A204.1 (cell line): ENCODE measurements around the gene TIPIN.
A peak's percentile ranks its signal among the peaks of the same experiment; 100 is the strongest.
"Not testable (repeated sequence)": the region's sequence is repeated elsewhere in the genome, so short reads cannot be mapped to it uniquely, and the experiment has no call there.

Source experiments
- FAIRE-seq: peaks from 2 replicates; lab custom pipeline; 2012; peaks lifted over from hg19 to GRCh38; lab: Jason Lieb, UNC

TIPIN gene

DNA sequence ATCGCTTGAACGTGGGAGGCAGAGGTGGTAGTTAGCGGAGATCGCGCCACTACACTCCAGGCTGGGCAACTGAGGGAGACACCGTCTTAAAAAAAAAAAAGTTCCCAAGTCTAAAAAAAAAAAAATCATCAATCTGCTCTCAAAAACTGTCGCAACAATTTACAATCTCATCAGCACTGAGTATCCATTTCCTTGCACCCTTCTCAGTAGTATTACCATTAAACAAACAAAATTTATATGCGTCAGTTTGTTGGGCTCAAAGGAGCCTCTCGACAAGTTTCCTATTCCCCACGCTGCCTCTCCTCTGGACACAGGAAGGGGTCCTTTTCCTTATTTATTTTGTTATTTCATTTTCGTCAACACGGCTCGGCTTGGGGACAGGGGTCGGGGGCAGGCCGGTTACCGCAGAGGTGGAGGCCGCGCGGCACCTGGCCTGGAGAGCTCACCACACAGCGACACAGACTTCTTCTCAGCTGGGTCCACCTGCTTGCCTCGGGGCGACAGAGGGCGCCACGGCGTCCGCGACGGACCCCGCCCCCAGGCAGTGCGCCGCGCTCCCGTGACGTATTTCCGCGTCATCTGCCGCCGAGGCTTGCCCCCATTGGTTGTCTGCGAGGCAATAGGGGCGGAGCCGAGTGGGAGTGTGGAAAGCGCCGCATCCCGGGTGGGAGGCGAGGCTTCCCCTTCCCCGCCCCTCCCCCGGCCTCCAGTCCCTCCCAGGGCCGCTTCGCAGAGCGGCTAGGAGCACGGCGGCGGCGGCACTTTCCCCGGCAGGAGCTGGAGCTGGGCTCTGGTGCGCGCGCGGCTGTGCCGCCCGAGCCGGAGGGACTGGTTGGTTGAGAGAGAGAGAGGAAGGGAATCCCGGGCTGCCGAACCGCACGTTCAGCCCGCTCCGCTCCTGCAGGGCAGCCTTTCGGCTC is 30.0 kb upstream of the TIPIN start, which contains the start of gene MAP2K1:
TSS of gene MAP2K1 (plus strand) at position 709 of the 920 bp plus-strand sequence. CDS start 436 bp downstream, outside the sequence.
- peak; percentile 16 for FAIRE-seq

DNA sequence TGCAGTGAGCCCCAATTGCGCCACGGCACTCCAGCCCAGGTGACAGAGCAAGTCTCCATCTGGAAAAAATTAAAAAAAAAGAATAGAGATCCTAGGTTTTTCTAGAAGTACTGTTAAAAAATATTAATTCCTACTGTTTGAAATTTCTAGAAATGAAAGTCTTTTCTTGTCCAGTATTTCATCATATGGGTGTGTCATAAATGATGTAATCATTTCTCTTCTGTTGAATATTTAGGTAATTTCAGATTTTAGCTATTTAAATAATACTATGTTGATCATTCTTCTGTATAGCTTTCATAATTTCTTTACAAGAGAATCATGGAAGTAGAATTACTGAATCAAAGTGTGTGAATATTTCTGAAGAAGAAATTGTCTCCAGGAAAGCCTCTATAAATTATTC is 24.9 kb upstream of the TIPIN start:
- not testable (repeated sequence) for FAIRE-seq

DNA sequence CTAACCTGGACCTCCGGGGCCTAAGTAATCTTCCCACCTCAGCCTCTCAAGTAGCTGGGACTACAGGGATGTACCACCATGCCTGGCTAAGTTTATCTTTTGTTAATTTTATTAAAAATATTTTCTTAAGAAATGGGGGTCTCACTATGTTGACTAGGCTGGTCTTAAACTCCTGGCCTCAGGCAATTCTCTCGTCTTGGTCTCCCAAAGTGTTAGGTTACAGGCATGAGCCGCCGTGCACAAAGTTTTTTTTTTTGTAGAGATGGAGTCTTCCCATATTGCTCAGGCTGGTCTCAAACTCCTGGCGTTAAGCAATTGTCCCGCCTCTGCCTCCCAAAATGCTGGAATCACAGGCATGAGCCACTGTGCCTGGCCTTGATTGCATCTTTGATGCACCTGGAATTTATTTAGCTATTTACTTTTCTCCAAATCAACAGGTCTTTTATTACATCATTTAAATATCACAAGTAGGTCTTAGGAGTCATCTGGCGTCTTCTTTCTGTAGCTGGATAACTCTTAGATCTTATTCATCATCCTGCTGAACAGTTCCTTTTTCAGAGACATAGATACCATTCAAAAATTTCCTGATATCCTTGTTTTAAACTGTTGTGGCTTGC is 22.4 kb upstream of the TIPIN start:
- FAIRE-seq: no peak

DNA sequence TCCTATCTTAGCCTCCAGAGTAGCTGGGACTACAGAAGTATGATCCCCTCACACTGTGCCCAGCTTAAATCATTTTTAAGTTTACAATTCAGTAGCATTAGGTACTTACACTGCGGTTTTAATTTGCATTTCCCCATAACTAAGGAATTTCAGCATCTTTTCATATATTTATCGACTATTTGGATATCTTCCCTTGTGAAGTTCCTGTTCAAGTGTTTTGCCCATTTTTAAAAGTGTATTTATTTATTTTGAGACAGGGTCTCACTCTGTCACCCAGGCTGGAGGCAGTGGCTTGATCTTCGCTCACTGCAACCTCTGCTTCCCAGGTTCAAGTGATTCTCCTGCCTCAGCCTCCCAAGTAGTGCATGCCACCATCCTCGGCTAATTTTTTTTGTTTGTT is 17.7 kb upstream of the TIPIN start:
- FAIRE-seq: no peak

DNA sequence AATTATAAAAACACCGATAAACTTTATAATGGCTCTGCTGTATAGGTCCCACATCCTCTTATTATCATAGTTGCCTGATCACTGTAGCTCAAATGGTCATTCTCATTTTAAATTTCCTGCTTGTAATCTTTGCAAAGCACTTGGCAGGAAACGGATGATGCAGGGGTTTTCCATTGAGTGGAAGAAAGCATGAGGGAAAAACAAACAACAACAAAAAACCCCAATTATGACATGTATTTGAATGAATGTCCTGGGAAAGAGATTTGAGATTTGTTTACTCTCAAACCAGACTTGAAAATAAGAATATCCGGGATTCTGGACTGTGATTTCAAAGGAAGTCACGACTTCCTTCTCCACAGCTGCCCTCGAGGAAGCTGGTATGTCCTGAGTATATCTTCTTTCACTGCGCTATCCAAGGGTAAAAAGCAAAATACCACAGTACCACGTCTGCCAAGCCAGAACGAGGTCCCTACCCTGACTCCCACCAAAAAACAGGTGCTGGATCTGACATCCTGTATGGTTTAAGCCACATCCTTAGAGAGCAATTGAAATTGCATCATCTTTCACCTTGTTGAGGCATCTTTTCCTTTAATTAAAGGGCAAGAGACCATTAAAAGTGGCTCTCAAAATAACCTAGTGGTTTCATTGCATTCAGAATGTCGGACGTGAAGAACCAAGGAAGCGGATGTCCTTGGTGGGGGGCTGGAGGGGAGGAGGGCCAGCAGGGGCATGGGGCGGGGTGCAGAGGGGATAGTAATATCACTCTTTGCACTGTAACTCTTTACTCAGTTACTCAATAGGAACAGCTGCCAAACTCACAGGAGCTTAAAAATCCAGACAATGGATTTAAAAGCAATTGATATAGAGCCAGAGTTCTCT is 13.5 kb upstream of the TIPIN start:
- no peak for FAIRE-seq

DNA sequence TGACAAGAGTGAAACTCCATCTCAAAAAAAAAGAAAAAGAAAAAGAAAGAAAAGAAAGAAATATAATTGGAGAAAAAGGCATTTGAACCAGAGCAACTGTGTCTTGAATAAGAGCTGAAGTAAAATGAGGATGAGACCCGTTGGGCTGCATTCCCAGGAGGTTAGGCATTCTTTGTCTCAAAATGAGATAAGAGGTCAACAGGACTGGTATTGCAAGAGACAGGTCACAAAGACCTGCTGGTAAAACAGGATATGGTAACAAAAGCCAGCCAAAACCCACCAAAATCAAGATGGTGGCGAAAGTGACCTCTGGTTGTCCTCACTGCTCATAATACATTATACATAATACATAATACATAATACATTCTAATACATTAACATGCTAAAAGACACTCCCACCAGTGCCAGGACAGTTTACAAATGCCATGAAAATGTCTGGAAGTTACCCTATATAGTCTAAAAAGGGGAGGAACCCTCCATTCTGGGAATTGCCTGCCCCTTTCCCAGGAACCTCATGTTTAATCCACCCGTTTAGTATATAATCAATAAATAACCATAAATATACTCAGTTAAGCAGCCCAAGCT is 8.6 kb upstream of the TIPIN start:
- FAIRE-seq: no peak

DNA sequence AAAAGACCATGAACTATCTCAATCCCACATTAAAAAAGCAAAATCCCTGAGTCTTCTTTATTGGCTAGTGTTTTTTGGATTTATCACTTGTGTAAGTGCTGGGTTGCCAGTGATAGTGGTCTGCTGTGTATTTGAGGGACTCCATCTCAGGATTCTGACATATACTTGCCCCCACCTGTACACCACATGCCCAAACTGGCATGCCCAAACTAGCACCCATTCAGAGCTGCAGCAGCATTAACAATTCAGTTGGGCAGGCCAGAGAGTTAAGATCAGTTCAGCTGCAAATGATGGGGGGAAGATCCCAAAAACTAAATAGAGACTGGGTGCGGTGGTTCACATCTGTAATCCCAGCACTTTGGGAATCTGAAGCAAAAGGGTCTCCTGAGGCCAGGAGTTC is 6.3 kb upstream of the TIPIN start:
- no peak for FAIRE-seq

DNA sequence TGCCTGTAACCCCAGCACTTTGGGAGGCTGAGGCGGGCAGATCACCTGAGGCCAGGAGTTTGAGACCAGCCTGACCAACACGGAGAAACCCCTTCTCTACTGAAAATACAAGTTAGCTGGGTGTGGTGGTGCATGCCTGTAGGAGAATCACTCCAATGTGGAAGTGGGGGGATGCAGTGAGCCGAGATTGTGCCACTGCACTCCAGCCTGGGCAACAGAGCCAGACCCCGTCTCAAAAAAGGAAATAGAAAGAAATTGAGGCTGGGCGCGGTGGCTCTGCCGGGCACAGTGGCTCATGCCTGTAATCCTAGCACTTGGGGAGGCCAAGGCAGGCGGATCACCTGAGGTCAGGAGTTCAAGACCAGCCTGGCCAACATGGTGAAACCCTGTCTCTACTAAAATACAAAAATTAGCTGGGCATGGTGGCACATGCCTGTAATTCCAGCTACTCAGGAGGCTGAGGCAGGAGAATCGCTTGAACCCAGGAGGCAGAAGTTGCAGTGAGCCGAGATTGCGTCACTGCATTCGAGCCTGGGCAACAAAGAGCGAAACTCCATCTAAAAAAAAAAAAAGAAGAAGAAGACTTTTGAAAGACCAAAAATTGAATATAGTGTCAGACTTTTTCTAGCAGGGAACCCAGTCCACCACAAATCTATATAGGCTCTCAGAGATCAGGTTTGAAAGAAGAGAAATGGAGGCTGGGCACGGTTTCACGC is 5.4 kb upstream of the TIPIN start:
- FAIRE-seq: not testable (repeated sequence)

DNA sequence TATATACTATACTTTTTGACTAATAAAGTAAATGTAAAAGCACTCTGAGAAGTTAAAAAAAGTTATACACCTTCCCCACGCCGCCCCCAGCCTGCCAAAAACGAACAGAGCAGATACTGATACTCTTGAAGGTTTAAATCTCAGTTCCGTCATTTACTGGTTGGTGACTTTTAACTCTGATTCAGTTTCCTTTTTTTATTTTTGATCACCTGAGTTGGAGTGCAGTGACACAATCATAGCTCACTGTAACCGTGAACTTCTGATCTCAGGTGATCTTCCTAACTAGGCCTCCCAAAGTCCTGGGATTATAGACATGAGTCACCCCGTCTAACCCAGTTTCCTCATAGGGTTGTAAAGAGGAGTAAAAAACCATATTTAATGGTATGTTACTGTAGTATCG is 3.3 kb upstream of the TIPIN start:
- no peak for FAIRE-seq

DNA sequence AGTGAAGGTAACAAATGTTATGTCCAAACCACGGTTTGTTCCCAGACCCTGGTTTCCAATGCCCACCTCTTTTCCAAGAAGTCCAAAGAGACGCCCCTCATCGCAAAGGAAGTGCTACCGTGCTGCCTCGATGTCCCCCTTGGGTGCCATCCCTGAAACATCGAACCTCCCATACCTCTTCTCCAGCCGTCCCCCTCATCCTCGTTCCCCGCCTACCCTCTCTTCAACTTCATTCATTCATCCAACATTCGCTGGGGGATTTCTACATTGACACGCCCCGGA is 467 bp downstream of the TIPIN start:
- FAIRE-seq: no peak

DNA sequence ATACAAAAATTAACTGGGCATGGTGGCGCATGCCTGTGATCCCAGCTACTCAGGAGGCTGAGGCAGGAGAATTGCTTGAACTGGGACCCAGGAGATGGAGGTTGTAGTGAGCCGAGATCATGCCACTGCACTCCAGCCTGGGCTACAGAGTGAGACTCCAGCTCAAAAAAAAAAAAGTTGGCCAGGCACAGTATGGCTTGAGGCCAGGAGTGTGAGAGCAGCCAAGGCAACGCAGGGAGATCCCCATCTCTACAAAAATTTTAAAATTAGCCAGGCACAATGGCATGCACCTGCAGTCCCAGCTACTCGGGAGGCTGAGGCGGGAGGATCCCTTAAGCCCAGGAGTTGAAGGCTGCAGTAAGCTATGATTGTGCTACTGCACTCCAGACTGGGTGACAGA is 8.0 kb downstream of the TIPIN start:
- FAIRE-seq: not testable (repeated sequence)

DNA sequence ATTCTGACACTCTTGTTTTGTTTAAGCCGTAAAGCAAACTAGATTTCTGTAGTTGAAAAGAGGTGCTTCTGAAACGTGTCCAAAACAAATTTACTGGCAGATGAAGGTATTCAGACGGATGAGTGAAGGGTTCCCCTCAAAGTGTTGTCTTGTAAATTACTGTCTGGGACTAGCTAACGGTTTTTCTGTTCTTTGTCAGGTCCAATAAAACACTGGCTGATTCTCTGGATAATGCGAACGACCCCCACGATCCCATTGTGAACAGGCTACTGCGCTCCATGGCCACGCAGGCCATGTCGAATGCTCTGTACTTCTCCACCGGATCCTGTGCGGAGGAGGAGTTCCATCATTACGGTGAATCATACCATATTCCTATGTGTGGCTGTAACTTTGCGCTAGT is 27.7 kb downstream of the TIPIN start:
- no peak for FAIRE-seq

DNA sequence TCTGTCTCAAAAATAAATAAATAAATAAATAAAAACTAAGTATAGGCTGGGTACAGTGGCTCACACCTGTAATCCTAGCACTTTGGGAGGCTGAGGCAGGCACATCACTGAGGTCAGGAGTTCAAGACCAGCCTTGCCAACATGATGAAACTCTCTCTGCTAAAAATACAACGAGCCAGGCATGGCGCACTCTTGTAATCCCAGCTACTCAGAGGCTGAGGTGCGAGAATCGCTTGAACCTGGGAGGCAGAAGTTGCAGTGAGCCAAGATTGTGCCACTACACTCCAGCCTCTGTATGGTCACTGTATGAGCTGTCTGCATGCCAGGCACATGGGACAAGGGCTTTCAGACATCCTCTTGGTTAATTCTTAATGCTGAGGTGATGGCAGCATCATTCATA is 28.7 kb downstream of the TIPIN start:
- FAIRE-seq: no peak

DNA sequence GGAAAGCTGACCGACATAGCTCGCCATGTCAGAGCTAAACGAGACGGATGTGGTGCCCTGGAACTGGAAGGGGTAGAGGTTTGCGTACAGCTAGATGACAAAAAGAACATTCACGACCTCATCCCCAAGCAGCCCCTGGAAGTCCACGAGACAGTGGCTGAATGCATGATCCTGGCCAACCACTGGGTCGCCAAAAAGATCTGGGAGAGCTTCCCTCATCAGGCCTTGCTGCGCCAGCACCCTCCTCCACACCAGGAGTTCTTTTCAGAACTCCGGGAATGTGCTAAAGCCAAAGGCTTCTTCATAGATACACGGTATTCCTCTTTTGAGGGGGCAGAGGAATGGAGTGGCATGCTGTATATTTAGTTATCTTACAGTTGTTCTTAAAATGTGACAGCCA is 30.4 kb downstream of the TIPIN start:
- FAIRE-seq: no peak

DNA sequence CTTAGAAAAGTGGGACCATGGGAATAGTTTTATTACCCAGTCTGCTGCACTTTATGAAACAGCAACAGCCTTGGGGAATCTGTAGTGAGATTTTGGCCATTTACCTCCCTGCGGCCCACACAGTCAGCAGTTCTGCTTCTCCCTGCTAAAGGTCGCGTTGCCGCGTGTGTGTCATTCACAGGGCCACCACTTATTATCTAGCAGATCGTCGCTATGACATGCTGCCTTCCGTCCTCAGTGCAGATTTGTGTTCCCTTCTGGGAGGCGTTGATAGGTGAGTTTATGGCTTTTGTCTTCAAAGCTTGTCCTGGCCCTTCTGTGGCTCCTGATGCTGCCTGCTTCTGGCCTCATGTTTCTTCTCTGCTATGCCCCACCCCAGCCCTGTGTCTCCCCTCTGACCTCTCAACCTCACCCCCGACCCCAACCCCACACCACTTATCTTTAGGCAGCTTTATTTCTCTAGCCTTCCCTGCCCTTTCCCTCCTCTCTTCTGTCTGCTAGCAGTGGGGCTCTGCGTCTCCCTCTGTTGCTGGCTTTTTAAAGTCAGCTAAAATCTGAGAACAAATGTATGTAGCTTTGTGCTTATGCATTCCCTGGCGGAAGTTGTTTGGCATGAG is 33.1 kb downstream of the TIPIN start:
- FAIRE-seq: no peak

DNA sequence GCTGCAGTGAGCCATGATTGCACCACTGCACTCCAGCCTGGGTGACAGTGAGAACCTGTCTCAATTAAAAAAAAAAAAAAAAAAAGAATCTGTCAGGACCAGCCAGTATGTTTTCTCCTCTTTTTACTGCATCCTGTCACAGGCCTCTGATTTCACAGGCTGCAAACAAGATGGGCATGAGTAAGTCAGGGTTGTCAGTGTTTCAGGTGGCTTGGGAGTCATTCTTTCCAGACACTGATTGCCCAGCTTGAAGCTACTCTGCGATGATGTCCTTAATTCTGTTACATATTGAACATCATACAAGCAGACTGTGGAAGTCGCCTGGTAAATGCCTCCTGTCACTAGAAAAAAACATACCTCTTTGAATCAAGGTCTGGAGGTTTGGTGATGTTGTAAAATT is 44.3 kb downstream of the TIPIN start:
- FAIRE-seq: no peak

DNA sequence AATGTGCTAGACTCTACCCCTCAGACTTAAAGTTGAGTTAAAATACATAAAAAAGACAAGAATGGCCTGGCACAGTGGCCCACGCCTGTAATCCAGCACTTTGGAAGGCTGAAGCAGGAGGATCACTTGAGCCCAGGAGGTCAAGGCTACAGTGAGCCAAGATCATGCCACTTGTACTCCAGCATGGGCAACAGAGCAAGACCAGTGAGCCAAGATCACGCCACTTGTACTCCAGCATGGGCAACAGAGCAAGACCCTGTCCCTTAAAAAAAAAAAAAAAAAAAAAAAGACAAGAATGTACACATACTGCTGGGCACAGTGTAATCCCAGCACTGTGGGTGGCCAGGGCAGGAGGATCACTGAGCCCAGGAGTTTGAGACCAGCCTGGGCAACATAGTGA is 45.7 kb downstream of the TIPIN start:
- no peak for FAIRE-seq

DNA sequence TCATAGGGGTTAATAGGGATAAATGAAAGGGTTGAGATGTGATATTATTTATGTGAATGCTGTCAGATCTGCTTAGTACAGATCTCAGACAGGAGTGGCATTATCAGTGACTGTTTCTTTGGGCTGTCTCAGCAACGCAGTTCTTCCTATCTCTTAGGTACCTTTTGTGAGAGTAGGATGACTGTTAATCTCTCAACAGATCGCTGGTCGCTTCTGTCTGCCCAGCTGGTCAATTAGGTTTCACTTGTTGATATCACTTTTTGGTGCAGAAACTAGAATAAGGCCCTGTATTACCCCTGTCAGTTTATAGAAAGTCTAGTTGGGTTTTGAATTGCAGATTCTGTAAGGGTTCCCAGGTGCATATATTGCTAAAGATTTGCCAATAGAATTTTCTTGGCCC is 46.7 kb downstream of the TIPIN start:
- FAIRE-seq: no peak

DNA sequence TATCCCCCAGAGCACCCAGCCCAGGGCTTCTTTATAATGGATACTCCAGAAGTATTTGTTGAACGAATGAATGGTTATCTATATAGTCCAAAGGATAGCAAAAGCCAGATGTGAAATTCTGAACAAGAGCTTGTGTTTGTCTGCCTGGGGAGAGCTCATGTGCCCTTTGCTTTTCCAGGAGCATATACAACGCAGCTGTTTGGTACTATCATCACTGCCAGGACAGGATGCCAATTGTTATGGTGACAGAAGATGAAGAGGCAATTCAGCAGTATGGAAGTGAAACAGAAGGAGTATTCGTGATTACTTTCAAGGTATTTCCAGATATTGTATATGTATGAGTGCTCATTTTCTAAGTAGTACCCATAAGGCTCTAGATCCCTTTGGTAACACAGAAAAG is 48.0 kb downstream of the TIPIN start:
- no peak for FAIRE-seq

DNA sequence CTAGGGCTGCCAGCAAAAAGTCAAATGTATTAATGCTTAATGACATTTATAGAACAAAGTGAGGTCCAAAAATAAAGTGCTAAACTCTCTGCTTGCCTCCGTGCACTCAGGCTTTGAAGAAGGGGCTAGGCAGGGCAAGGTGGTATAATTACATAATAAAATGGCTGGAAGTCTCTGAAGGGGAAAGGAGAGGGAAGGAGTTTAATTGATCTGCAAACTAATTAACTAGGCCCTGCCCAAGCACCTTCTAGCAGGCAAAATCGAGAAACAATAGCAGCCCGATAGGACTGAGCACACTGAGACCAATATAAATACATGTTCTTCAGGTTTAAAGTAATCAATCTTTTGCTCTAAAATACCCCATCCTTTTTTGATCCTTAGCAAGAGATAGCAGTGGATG is 50.1 kb downstream of the TIPIN start:
- no peak for FAIRE-seq

DNA sequence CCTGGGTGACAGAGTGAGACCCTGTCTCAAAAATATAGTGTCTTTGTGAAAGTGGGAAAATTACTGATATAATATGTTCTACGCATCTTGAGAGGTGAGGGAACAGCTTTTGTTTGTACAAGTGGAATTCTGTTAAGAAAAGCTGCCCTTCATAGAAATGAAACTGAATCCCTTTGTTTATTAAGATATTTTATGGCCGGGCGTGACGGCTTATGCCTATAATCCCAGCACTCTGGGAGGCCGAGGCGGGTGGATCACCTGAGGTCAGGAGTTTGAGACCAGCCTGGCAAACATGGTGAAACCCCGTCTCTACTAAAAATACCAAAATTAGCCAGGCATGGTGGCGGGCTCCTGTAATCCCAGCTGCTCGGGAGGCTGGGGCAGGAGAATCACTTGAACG is 52.1 kb downstream of the TIPIN start:
- not testable (repeated sequence) for FAIRE-seq
